GM23338 (cell line): ENCODE results near the gene ADGRG2. TPM values are rescaled to one million over a fixed set of nuclear protein-coding genes. Genes with fewer than 3 reads are reported as not detected.

Experiments used
- ATAC-seq: fragments of 200-7000 bp; cut with Tn5 transposase; 3 replicates; pipeline ENCODE4 v1.9.1; 2020
- DNase-seq: peaks from one replicate; pipeline ENCODE4 v3.0.0-alpha.2; 2015; ENCODE audit warnings: low spot score
- H2AFZ ChIP-seq: fragments of 200-600 bp; sonication (generic); 2 replicates; pipeline ENCODE4 v1.8.0; 2016; ENCODE audit warnings: antibody characterized with exemption, mild to moderate bottlenecking, moderate library complexity
- H3F3A ChIP-seq: fragments of 200-600 bp; sonication (generic); replicated peaks from 2 replicates; pipeline ENCODE4 v1.8.0; 2017; ENCODE audit warnings: antibody characterized with exemption, mixed run types, low read depth
- H3K27ac ChIP-seq: fragments of 200-600 bp; sonication (generic); 2 replicates; pipeline ENCODE4 v1.6.1; 2016; ENCODE audit warnings: low read depth
- H3K27me3 ChIP-seq: fragments of 200-600 bp; sonication (generic); 2 replicates; pipeline ENCODE4 v1.8.0; 2016; ENCODE audit warnings: mild to moderate bottlenecking, mixed run types, moderate library complexity; ENCODE audit not compliant: insufficient read depth
- H3K36me3 ChIP-seq: fragments of 200-600 bp; sonication (generic); 2 replicates; pipeline ENCODE4 v1.8.0; 2016; ENCODE audit warnings: mild to moderate bottlenecking; ENCODE audit not compliant: insufficient read depth
- H3K4me1 ChIP-seq: fragments of 200-600 bp; sonication (generic); 2 replicates; pipeline ENCODE4 v1.8.0; 2016; ENCODE audit warnings: mild to moderate bottlenecking, moderate library complexity; ENCODE audit not compliant: insufficient read depth
- H3K4me2 ChIP-seq: fragments of 200-600 bp; sonication (generic); 2 replicates; pipeline ENCODE4 v1.7.1; 2017; ENCODE audit warnings: mixed run types
- H3K4me3 ChIP-seq: fragments of 200-600 bp; sonication (generic); 2 replicates; pipeline ENCODE4 v1.6.1; 2016; ENCODE audit warnings: mixed run types
- H3K79me2 ChIP-seq: fragments of 200-600 bp; sonication (generic); replicated peaks from 2 replicates; pipeline ENCODE4 v1.8.0; 2017; ENCODE audit warnings: mild to moderate bottlenecking; ENCODE audit not compliant: insufficient read depth
- H3K9me2 ChIP-seq: fragments of 200-600 bp; sonication (generic); 2 replicates; pipeline ENCODE4 v1.8.0; 2017; ENCODE audit not compliant: insufficient read depth
- H4K20me1 ChIP-seq: fragments of 200-600 bp; sonication (generic); replicated peaks from 2 replicates; pipeline ENCODE4 v1.8.0; 2017; ENCODE audit warnings: mild to moderate bottlenecking; ENCODE audit not compliant: insufficient read depth
- H3K27ac Mint-ChIP-seq: 2 replicates; pipeline ENCODE4 v1.8.0; 2020; ENCODE audit warnings: inconsistent platforms, mild to moderate bottlenecking, moderate library complexity, mixed read lengths
- H3K27me3 Mint-ChIP-seq: 3 replicates; pipeline ENCODE4 v1.8.0; 2022; ENCODE audit warnings: low read depth, mild to moderate bottlenecking, moderate library complexity, mixed read lengths, inconsistent platforms; ENCODE audit not compliant: insufficient read depth, poor library complexity
- H3K36me3 Mint-ChIP-seq: 3 replicates; pipeline ENCODE4 v1.8.0; 2021; ENCODE audit warnings: low read depth, mild to moderate bottlenecking, inconsistent platforms, moderate library complexity, mixed read lengths
- H3K4me1 Mint-ChIP-seq: 3 replicates; pipeline ENCODE4 v1.8.0; 2020; ENCODE audit warnings: mild to moderate bottlenecking, inconsistent platforms, mixed read lengths
- H3K4me3 Mint-ChIP-seq: 3 replicates; pipeline ENCODE4 v1.8.0; 2021; ENCODE audit warnings: moderate library complexity, mild to moderate bottlenecking, inconsistent platforms, mixed read lengths
- H3K9me3 Mint-ChIP-seq: 3 replicates; pipeline ENCODE4 v1.8.0; 2020; ENCODE audit warnings: moderate library complexity, mild to moderate bottlenecking, inconsistent platforms, mixed read lengths
- CREB1 ChIP-seq: fragments of 250-450 bp; sonication (Bioruptor Pico); IDR thresholded peaks from 2 replicates; pipeline ENCODE4 v1.5.0; 2020; ENCODE audit warnings: low read depth, mild to moderate bottlenecking, moderate library complexity
- EZH2 ChIP-seq: fragments of 200-600 bp; sonication (generic); IDR thresholded peaks from one replicate; pipeline ENCODE4 v1.8.0; 2017; ENCODE audit warnings: antibody characterized with exemption, mild to moderate bottlenecking, low read depth; ENCODE audit not compliant: unreplicated experiment
- EZH2phosphoT487 ChIP-seq: fragments of 200-600 bp; sonication (generic); IDR thresholded peaks from one replicate; pipeline ENCODE4 v1.8.1; 2018; ENCODE audit warnings: antibody characterized with exemption; ENCODE audit not compliant: unreplicated experiment
- JUNB ChIP-seq: IDR thresholded peaks from one replicate; pipeline ENCODE4 v1.6.1; 2016; ENCODE audit warnings: antibody characterized with exemption; ENCODE audit not compliant: unreplicated experiment
- NANOG ChIP-seq: IDR thresholded peaks from 2 replicates; pipeline ENCODE4 v1.6.1; 2016; ENCODE audit warnings: antibody characterized with exemption, borderline replicate concordance
- POLR2AphosphoS5 ChIP-seq: IDR thresholded peaks from 2 replicates; pipeline ENCODE4 v1.6.1; 2016; ENCODE audit warnings: antibody characterized with exemption, low read depth
- STAT1 ChIP-seq: IDR thresholded peaks from one replicate; pipeline ENCODE4 v1.6.1; 2016; ENCODE audit warnings: antibody characterized with exemption; ENCODE audit not compliant: unreplicated experiment
- ZNF114 ChIP-seq: fragments of 250-450 bp; sonication (Bioruptor Pico); IDR thresholded peaks from 2 replicates; pipeline ENCODE4 v1.5.0; 2020; ENCODE audit warnings: mild to moderate bottlenecking, moderate library complexity
- ZNF331 ChIP-seq: fragments of 250-450 bp; sonication (Bioruptor Pico); IDR thresholded peaks from 2 replicates; pipeline ENCODE4 v1.5.0; 2020; ENCODE audit warnings: low read depth, mild to moderate bottlenecking, moderate library complexity
- polyA plus RNA-seq: library from polyadenylated mRNA; unstranded; fragments of >200 nt; fragmentation: Nextera tagmentation; extraction: Ambion mirVana; gene quantifications from 2 replicates; pipeline ENCODE4 v1.2.1, GENCODE V29; 2016
- total RNA-seq: library from RNA; depleted of rRNA; stranded (reverse); fragments of >200 nt; shearing (Covaris generic); gene quantifications from 2 replicates; pipeline ENCODE4 v1.2.3, GENCODE V29; 2014
- TF ChIP-seq, protein P1 (sequence below): IDR thresholded peaks from one replicate; pipeline ENCODE4 v1.6.1; 2018; ENCODE audit warnings: antibody characterized with exemption; ENCODE audit not compliant: unreplicated experiment
- TF ChIP-seq, protein P2 (sequence below): IDR thresholded peaks from 2 replicates; pipeline ENCODE4 v1.6.1; 2016; ENCODE audit warnings: antibody characterized with exemption
- TF ChIP-seq, protein P3 (sequence below), 2 experiments: fragments of 200-600 bp in 1 of 2; sonication (generic) in 1 of 2; conservative IDR thresholded peaks; 2 replicates each; pipeline versions ENCODE4 v1.5.1 to v1.6.1; 2016 to 2017; ENCODE audit warnings: antibody characterized with exemption in 2 of 2, low read depth in 2 of 2, mild to moderate bottlenecking in 2 of 2, moderate library complexity in 1 of 2
- TF ChIP-seq, protein P4 (sequence below): fragments of 250-450 bp; sonication (Bioruptor Pico); IDR thresholded peaks from 2 replicates; pipeline ENCODE4 v1.5.0; 2020; ENCODE audit warnings: mild to moderate bottlenecking, moderate library complexity

Gene ADGRG2
- total and polyA plus RNA-seq, 2 experiments from 2014 or later, result 4.0 to 10.8 TPM

DNA sequence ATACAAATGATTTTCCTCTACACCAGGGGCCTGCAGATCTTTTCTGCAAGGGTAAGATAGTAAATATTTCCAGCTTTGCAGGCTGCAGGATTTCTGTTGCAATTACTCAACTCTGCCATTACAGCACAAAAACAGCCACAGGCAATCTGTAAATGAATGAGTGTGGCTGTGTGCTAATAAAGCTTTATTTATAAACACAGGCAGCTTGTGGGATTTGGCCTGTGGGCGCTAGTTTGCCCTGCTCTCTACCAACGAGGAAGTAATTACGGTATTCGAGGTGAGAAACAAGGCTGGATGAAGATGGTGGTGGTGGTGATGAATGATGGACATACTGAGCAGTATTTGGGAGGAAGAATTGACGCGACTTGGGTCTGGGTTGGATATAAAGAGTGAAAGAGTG, 30.7 kb downstream of the ADGRG2 start:
- H3K4me3 Mint-ChIP-seq, result no peak overlapping the region
- no peaks in the 10 kb centered on the region for H3F3A ChIP-seq
- no peaks in the 10 kb centered on the region for H4K20me1 ChIP-seq
- no peak for ATAC-seq
- H3K27me3 ChIP-seq, result no peaks in the 10 kb centered on the region
- H3K4me3 ChIP-seq, result no peak overlapping the region
- TF ChIP-seq, protein P1, sequence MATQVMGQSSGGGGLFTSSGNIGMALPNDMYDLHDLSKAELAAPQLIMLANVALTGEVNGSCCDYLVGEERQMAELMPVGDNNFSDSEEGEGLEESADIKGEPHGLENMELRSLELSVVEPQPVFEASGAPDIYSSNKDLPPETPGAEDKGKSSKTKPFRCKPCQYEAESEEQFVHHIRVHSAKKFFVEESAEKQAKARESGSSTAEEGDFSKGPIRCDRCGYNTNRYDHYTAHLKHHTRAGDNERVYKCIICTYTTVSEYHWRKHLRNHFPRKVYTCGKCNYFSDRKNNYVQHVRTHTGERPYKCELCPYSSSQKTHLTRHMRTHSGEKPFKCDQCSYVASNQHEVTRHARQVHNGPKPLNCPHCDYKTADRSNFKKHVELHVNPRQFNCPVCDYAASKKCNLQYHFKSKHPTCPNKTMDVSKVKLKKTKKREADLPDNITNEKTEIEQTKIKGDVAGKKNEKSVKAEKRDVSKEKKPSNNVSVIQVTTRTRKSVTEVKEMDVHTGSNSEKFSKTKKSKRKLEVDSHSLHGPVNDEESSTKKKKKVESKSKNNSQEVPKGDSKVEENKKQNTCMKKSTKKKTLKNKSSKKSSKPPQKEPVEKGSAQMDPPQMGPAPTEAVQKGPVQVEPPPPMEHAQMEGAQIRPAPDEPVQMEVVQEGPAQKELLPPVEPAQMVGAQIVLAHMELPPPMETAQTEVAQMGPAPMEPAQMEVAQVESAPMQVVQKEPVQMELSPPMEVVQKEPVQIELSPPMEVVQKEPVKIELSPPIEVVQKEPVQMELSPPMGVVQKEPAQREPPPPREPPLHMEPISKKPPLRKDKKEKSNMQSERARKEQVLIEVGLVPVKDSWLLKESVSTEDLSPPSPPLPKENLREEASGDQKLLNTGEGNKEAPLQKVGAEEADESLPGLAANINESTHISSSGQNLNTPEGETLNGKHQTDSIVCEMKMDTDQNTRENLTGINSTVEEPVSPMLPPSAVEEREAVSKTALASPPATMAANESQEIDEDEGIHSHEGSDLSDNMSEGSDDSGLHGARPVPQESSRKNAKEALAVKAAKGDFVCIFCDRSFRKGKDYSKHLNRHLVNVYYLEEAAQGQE, result no peak
- TF ChIP-seq POLR2AphosphoS5 (no peak), EZH2phosphoT487 (no peak), JUNB (no peak), STAT1 (no peak), EZH2 (no peak), ZNF114 (CRISPR knock-in tag) (no peak), NANOG (no peak), CREB1 (CRISPR knock-in tag) (no peak), ZNF331 (CRISPR knock-in tag) (no peak)
- TF ChIP-seq, protein P2, sequence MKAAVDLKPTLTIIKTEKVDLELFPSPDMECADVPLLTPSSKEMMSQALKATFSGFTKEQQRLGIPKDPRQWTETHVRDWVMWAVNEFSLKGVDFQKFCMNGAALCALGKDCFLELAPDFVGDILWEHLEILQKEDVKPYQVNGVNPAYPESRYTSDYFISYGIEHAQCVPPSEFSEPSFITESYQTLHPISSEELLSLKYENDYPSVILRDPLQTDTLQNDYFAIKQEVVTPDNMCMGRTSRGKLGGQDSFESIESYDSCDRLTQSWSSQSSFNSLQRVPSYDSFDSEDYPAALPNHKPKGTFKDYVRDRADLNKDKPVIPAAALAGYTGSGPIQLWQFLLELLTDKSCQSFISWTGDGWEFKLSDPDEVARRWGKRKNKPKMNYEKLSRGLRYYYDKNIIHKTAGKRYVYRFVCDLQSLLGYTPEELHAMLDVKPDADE, result no peak
- TF ChIP-seq, protein P3, sequence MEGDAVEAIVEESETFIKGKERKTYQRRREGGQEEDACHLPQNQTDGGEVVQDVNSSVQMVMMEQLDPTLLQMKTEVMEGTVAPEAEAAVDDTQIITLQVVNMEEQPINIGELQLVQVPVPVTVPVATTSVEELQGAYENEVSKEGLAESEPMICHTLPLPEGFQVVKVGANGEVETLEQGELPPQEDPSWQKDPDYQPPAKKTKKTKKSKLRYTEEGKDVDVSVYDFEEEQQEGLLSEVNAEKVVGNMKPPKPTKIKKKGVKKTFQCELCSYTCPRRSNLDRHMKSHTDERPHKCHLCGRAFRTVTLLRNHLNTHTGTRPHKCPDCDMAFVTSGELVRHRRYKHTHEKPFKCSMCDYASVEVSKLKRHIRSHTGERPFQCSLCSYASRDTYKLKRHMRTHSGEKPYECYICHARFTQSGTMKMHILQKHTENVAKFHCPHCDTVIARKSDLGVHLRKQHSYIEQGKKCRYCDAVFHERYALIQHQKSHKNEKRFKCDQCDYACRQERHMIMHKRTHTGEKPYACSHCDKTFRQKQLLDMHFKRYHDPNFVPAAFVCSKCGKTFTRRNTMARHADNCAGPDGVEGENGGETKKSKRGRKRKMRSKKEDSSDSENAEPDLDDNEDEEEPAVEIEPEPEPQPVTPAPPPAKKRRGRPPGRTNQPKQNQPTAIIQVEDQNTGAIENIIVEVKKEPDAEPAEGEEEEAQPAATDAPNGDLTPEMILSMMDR (conservative IDR thresholded peaks at IDR 0.05; ENCODE audit: low read depth in 2 of 2), result no peak
- TF ChIP-seq, protein P4, sequence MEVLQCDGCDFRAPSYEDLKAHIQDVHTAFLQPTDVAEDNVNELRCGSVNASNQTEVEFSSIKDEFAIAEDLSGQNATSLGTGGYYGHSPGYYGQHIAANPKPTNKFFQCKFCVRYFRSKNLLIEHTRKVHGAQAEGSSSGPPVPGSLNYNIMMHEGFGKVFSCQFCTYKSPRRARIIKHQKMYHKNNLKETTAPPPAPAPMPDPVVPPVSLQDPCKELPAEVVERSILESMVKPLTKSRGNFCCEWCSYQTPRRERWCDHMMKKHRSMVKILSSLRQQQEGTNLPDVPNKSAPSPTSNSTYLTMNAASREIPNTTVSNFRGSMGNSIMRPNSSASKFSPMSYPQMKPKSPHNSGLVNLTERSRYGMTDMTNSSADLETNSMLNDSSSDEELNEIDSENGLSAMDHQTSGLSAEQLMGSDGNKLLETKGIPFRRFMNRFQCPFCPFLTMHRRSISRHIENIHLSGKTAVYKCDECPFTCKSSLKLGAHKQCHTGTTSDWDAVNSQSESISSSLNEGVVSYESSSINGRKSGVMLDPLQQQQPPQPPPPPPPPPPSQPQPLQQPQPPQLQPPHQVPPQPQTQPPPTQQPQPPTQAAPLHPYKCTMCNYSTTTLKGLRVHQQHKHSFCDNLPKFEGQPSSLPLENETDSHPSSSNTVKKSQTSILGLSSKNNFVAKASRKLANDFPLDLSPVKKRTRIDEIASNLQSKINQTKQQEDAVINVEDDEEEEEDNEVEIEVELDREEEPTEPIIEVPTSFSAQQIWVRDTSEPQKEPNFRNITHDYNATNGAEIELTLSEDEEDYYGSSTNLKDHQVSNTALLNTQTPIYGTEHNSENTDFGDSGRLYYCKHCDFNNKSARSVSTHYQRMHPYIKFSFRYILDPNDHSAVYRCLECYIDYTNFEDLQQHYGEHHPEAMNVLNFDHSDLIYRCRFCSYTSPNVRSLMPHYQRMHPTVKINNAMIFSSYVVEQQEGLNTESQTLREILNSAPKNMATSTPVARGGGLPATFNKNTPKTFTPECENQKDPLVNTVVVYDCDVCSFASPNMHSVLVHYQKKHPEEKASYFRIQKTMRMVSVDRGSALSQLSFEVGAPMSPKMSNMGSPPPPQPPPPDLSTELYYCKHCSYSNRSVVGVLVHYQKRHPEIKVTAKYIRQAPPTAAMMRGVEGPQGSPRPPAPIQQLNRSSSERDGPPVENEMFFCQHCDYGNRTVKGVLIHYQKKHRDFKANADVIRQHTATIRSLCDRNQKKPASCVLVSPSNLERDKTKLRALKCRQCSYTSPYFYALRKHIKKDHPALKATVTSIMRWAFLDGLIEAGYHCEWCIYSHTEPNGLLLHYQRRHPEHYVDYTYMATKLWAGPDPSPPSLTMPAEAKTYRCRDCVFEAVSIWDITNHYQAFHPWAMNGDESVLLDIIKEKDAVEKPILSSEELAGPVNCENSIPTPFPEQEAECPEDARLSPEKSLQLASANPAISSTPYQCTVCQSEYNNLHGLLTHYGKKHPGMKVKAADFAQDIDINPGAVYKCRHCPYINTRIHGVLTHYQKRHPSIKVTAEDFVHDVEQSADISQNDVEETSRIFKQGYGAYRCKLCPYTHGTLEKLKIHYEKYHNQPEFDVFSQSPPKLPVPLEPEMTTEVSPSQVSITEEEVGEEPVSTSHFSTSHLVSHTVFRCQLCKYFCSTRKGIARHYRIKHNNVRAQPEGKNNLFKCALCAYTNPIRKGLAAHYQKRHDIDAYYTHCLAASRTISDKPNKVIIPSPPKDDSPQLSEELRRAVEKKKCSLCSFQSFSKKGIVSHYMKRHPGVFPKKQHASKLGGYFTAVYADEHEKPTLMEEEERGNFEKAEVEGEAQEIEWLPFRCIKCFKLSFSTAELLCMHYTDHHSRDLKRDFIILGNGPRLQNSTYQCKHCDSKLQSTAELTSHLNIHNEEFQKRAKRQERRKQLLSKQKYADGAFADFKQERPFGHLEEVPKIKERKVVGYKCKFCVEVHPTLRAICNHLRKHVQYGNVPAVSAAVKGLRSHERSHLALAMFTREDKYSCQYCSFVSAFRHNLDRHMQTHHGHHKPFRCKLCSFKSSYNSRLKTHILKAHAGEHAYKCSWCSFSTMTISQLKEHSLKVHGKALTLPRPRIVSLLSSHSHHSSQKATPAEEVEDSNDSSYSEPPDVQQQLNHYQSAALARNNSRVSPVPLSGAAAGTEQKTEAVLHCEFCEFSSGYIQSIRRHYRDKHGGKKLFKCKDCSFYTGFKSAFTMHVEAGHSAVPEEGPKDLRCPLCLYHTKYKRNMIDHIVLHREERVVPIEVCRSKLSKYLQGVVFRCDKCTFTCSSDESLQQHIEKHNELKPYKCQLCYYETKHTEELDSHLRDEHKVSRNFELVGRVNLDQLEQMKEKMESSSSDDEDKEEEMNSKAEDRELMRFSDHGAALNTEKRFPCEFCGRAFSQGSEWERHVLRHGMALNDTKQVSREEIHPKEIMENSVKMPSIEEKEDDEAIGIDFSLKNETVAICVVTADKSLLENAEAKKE, result no peak
- no peak overlapping the region for H2AFZ ChIP-seq
- peaks cover 30% of the 10 kb centered on the region for H3K36me3 Mint-ChIP-seq
- H3K4me1 ChIP-seq, result no peaks in the 10 kb centered on the region
- no peaks in the 10 kb centered on the region for H3K9me2 ChIP-seq
- DNase-seq, result no peak
- H3K4me2 ChIP-seq, result no peak overlapping the region
- no peaks in the 10 kb centered on the region for H3K79me2 ChIP-seq
- H3K36me3 ChIP-seq, result no peaks in the 10 kb centered on the region
- no peaks in the 10 kb centered on the region; the same call in 1 of the 3 replicates for H3K4me1 Mint-ChIP-seq
- peaks cover 17% of the 10 kb centered on the region; the same call in 2 of the 3 replicates for H3K9me3 Mint-ChIP-seq
- no peak overlapping the region for H3K27ac ChIP-seq
- H3K27me3 Mint-ChIP-seq, result peaks cover 6% of the 10 kb centered on the region
- no peak overlapping the region; the same call in 1 of the 2 replicates for H3K27ac Mint-ChIP-seq
